Suprapubic skin (tissue), 4 donors: ENCODE measurements around the gene NKPD1.

Source experiments
- EP300 ChIP-seq: sonication (generic); formaldehyde crosslinking; IDR thresholded peaks from one replicate; pipeline ENCODE4 v1.6.1; 2017; ENCODE audit warnings: antibody characterized with exemption
- POLR2A ChIP-seq, 2 donors: fragments of 450-650 bp; IDR thresholded peaks; one replicate each; pipeline ENCODE4 v1.6.1; 2017; ENCODE audit warnings: antibody characterized with exemption in 2 of 2, mild to moderate bottlenecking in 2 of 2, moderate library complexity in 2 of 2
- POLR2AphosphoS5 ChIP-seq, 3 donors: sonication (generic); formaldehyde crosslinking; IDR thresholded peaks; one replicate each; pipeline ENCODE4 v1.6.1; 2017; ENCODE audit warnings: antibody characterized with exemption in 3 of 3
- TF ChIP-seq, protein P1 (sequence below), 2 donors: fragments of 200-600 bp in 1 of 2; fragments of 450-650 bp in 1 of 2; sonication (generic) in 1 of 2; IDR thresholded peaks; one replicate each; pipeline ENCODE4 v1.5.1; 2016 to 2019; ENCODE audit warnings: antibody characterized with exemption in 2 of 2, mild to moderate bottlenecking in 1 of 2, moderate library complexity in 1 of 2

DNA sequence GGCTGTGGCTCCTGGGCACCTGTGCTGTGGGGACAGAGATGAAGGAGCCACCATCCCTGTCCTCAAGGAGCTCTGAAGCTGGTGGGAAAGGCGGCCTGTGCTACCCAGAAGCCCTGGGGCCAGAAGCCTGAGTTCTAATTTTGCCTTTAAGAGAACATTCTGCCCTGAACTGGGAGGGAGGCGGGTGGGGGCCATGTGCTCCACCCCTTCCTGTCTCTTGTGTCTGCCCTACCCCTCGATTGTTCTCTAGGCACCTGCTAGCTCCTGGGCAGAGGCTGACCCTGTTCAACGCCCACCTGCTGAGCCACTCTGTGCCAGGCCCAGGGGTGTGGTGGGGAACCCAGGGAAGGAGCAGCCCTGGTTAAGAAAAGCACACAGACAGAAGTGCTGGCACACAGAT lies 11.4 kb upstream of the NKPD1 start:
- TF ChIP-seq POLR2AphosphoS5 (IDR thresholded peaks at IDR 0.05), result no peak
- TF ChIP-seq POLR2A (IDR thresholded peaks at IDR 0.05), result no peak
- TF ChIP-seq, protein P1, sequence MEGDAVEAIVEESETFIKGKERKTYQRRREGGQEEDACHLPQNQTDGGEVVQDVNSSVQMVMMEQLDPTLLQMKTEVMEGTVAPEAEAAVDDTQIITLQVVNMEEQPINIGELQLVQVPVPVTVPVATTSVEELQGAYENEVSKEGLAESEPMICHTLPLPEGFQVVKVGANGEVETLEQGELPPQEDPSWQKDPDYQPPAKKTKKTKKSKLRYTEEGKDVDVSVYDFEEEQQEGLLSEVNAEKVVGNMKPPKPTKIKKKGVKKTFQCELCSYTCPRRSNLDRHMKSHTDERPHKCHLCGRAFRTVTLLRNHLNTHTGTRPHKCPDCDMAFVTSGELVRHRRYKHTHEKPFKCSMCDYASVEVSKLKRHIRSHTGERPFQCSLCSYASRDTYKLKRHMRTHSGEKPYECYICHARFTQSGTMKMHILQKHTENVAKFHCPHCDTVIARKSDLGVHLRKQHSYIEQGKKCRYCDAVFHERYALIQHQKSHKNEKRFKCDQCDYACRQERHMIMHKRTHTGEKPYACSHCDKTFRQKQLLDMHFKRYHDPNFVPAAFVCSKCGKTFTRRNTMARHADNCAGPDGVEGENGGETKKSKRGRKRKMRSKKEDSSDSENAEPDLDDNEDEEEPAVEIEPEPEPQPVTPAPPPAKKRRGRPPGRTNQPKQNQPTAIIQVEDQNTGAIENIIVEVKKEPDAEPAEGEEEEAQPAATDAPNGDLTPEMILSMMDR (IDR thresholded peaks at IDR 0.05), result no peak
- TF ChIP-seq EP300, result no peak
